Thyroid gland (tissue), 4 donors: Measurements from ENCODE around the gene TRMO.

Experiments used
- CTCF ChIP-seq, 6 experiments: fragments of 200-600 bp in 3 of 6; fragments of 450-650 bp in 3 of 6; sonication (generic) in 3 of 6; IDR thresholded peaks; one replicate each; pipeline ENCODE4 v1.5.1; 2016 to 2019; ENCODE audit warnings: antibody characterized with exemption in 6 of 6, mild to moderate bottlenecking in 2 of 6, inconsistent platforms in 1 of 6, moderate library complexity in 1 of 6
- POLR2A ChIP-seq, 2 donors: fragments of 450-650 bp; IDR thresholded peaks; one replicate each; pipeline ENCODE4 v1.6.1; 2017; ENCODE audit warnings: antibody characterized with exemption in 2 of 2, mild to moderate bottlenecking in 2 of 2, moderate library complexity in 1 of 2

- TF ChIP-seq CTCF (IDR thresholded peaks at IDR 0.05): peak; percentile 47 to 97 (median 72)
- TF ChIP-seq POLR2A (IDR thresholded peaks at IDR 0.05): no peak
These were observed 1.3 kb upstream of the TRMO start for GRCh38 chr9:97923529-97924108.
